Activated T-cell treated with anti-CD3 and anti-CD28 coated beads for 4 hours (primary cell): Measurements from ENCODE around the gene IPP.
"Not testable (repeated sequence)": the region's sequence is repeated elsewhere in the genome, so short reads cannot be mapped to it uniquely, and the experiment has no call there.

Experiments used
- DNase-seq: peaks from one replicate; pipeline ENCODE4 v3.0.0-alpha.2; 2020

IPP gene

GRCh38 chr1:45679123-45679522 lies 71.3 kb downstream of the IPP start:
- DNase-seq: no peak

- DNase-seq: no peak
These were observed 72.0 kb downstream of the IPP start for GRCh38 chr1:45678489-45678888.

- no peak for DNase-seq
These were observed 72.7 kb downstream of the IPP start for GRCh38 chr1:45677751-45678245.

- DNase-seq: not testable (repeated sequence)
These were observed 73.9 kb downstream of the IPP start for GRCh38 chr1:45676553-45676952.

GRCh38 chr1:45674478-45674877 lies 76.0 kb downstream of the IPP start:
- no peak for DNase-seq

- DNase-seq: no peak
These were observed 76.5 kb downstream of the IPP start for GRCh38 chr1:45673956-45674355.

- no peak for DNase-seq
These were observed 80.4 kb downstream of the IPP start for GRCh38 chr1:45669859-45670655.

GRCh38 chr1:45669379-45669778 lies 81.1 kb downstream of the IPP start:
- no peak for DNase-seq

- no peak for DNase-seq
These were observed 81.9 kb downstream of the IPP start for GRCh38 chr1:45668526-45668925.

GRCh38 chr1:45667321-45668111 lies 82.9 kb downstream of the IPP start:
- no peak for DNase-seq

- no peak for DNase-seq
These were observed 83.6 kb downstream of the IPP start for GRCh38 chr1:45666836-45667235.

GRCh38 chr1:45660336-45660735 lies 90.1 kb downstream of the IPP start:
- DNase-seq: no peak

GRCh38 chr1:45659222-45659621 lies 91.2 kb downstream of the IPP start:
- DNase-seq: no peak

- no peak for DNase-seq
These were observed 92.3 kb downstream of the IPP start for GRCh38 chr1:45658171-45658570.

- no peak for DNase-seq
These were observed 93.8 kb downstream of the IPP start for GRCh38 chr1:45656573-45657226.

- DNase-seq: no peak
These were observed 95.7 kb downstream of the IPP start for GRCh38 chr1:45654540-45655280.
